ENCODE measurements around the gene GNAQ.
"Not testable (repeated sequence)": the region's sequence is repeated elsewhere in the genome, so short reads cannot be mapped to it uniquely, and the experiment has no call there.

The GNAQ gene

DNA sequence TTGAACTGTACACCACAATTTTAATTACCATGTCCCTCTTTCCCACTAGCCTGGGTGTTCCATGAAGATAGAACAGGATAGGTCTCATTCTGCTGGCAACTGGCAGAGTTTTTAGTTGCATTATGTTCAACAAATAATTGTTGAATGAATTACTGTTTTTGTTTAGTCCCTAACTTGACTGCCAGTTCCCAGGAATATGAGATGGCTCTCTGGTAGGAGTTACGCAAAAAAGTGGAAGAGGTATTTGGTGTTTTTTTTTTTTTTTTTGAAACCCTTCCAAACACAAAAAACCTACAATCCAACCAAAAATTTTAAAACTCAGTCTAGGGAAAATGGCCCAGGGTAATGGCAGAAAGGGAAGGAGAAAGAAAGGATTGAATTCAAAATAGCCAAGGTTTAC is 153.6 kb downstream of the GNAQ start:
- DNase-seq (ENCODE audit: low read depth): peak; percentile 71

DNA sequence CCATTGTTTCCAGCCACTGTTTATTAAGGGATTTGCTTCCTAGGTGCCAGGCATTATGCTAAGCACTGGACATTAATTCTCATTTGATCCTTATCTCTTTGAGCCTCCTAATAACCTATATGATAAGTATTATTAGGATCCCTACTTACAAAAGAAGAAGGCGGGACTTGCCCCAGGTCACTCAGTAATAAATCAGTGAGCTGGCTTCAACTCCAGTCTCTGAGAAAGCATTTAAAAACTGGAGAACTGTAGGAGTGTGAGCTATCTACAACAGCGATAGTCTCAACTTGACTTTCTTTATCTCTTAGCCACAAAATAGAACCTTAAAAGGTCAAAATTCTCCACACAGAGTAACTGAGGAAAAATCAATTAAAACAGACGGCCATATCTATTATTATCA is 155.0 kb downstream of the GNAQ start:
- no peak for DNase-seq (ENCODE audit: low read depth)

DNA sequence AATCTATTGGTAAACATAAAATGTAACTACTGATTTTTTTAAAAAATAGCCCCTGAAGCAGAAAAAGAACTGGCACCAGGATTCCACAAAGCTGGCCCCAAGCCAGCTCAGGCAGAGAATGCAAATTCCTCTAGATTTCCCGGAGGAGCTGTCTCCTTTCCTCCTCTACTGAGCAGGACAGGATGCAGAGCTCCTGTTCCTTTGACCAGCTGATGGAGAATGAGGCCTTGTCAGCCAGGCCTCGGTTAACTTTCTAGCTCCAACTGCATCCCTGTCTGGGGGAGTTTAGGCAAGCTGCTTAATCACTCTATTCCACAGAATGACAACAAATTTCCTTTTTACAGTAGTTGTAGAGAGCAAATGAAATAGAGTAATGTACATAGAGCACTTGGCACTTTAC is 155.5 kb downstream of the GNAQ start:
- DNase-seq (ENCODE audit: low read depth): no peak

DNA sequence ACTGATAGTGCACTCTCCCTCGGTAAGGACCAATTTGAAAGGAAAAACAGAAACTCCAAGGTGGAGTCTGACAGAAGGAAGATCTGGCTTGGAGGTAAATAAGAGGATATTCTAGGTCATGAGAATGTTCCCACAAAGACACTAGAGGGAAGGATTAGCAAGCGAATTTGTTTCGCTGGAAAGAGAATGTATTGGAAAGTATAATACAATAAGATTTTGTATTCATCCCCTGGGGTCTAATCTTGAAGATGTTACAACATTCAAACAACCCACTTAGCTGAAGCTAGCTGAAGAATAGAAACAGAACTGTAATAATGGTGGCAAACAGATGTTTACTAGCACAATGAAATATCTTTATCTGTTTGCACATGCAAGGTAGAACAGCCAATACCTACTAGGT is 158.7 kb downstream of the GNAQ start:
- no peak for DNase-seq (ENCODE audit: low read depth)

DNA sequence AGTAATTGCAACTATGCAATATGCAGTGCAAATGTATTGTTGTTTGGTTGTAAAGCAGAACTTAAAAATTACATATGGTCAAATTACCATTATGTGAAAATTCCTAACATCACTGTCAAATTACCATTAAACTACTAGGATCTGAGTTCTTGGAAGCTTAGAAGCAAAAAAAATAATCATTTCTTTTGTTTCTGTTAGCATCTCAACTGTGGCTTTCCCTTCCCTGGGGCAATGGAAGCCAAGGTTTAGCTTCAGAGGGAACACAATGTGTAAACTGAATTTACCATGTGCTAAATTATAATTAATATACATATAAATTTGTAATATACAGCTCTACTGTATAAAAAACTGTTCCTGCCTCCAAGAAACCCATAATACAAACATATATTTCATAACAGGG is 159.4 kb downstream of the GNAQ start:
- no peak for DNase-seq (ENCODE audit: low read depth)

DNA sequence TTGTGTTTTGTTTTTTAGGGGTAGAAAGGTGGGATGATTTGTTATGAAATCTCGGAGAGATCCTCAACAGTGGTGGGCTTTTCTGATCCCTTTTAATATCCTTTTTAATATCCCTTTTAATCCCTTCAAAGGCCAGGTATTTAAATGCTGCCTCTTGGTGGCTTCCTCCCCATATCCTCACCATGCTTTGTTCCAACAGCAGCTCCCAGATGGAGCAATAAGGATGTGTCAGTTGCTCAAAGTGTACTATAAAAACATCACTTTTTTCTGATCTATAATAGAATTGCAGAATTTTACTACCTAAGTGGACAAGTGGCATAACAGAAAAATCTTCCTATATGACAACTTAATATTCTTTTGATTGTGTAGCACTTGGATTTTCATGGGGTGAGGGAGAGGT is 160.1 kb downstream of the GNAQ start:
- DNase-seq (ENCODE audit: low read depth): no peak

DNA sequence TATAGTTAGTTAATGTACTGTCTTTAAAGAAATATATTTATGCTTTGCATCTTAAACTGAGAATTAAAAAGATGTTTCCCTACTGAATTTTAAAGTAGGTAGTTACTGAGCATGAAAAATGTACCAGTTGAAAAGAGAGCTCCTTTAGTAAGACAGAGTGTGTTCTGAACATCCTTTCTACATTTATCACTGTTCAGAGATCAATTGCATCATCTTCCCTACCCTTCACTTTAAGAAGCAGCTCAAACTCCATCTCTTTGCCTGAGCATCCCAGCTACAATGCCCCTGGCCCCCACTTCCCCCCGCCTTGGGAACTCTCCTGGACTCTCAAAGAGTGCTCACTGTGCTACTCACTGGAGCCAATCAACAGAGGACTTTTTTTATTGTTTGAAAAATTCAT is 164.7 kb downstream of the GNAQ start:
- no peak for DNase-seq (ENCODE audit: low read depth)

DNA sequence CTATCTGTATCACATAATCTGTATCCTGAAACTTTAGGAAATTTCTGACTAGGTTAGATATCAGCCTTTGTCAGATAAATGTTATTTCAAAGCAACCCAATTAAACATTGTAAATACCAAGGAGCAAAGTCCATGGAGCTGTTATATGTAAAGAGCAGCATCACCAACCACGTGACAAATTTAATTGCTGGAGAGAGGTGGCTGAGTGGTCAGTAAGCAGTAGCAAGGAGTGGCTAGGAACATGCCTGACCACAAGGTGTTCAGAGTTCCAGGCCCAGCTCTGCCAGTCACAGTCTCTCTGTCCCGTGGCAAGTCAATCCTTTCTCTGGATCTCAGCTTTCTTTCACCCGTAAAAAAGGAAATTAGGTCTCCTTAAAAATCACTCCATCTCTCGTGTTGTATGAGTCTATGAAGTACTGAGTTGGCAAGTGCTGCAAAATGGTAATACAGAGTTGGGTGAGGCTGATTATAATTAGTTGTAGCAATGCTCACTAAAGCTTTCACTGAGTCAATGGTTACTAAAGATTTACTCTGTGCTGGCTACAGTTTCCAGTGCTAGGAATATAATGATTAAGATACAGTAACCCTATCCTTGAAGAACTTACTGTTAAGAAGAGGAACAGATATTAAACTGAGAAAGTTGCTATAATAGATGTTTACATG is 166.1 kb downstream of the GNAQ start:
- no peak for DNase-seq (ENCODE audit: low read depth)

DNA sequence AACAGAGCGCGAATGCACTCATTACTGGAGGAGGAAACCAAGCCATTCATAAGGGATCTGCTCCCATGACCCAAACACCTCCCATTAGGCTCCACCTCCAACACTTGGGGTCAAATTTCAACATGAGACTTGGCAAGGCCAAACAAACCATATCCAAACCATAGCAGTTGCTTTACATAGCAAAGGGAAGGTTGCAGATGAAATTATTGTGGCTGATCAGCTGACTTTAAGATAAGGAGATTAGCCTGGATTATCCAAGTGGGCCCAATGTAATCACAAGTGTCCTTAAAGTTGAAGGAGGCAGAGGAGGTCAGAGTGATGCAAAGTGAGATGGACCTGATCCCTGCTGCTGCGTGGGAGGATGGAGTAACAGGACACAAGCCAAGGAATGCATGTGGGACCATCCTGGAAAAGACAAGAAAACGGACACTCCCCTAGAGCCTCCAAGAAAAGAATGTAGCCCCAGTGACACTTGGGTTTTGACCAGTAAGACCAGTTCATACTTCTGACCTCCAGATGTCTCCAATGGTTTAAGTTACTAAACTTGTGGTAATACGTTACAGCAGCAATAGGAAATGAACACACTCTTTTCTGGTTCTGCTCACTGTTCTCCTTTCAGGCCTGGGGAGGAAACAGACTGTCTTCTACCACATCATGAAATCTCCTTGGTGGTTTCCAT is 167.3 kb downstream of the GNAQ start:
- DNase-seq (ENCODE audit: low read depth): peak; percentile 34

DNA sequence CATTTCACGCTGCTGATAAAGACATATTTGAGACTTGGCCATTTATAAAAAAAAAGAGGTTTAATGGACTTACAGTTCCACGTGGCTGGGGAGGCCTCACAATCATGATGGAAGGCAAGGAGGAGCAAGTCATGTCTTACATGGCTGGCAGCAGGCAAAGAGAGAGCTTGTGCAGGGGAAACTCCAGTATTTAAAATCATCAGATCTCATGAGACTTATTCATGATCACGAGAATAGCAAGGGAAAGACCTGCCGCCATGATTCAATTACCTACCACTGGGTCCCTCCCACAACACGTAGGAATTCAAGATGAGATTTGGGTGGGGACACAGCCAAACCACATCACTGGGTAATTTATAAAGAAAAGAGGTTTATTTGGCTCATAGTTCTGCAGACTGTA is 168.0 kb downstream of the GNAQ start:
- DNase-seq (ENCODE audit: low read depth): not testable (repeated sequence)

DNA sequence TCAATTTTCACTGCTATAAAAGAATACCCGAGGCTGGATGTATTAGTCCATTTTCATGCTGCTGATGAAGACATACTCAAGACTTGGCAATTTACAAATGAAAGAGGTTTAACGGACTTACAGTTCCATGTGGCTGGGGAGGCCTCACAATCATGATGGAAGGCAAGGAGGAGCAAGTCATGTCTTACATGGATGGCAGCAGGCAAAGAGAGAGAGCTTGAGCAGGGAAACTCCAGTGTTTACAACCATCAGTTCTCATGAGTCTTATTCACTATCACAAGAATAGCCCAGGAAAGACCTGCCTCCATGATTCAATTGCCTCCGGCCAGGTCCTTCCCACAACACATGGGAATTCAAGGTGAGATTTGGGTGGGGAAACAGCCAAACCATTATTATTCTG is 170.7 kb downstream of the GNAQ start:
- not testable (repeated sequence) for DNase-seq (ENCODE audit: low read depth)

DNA sequence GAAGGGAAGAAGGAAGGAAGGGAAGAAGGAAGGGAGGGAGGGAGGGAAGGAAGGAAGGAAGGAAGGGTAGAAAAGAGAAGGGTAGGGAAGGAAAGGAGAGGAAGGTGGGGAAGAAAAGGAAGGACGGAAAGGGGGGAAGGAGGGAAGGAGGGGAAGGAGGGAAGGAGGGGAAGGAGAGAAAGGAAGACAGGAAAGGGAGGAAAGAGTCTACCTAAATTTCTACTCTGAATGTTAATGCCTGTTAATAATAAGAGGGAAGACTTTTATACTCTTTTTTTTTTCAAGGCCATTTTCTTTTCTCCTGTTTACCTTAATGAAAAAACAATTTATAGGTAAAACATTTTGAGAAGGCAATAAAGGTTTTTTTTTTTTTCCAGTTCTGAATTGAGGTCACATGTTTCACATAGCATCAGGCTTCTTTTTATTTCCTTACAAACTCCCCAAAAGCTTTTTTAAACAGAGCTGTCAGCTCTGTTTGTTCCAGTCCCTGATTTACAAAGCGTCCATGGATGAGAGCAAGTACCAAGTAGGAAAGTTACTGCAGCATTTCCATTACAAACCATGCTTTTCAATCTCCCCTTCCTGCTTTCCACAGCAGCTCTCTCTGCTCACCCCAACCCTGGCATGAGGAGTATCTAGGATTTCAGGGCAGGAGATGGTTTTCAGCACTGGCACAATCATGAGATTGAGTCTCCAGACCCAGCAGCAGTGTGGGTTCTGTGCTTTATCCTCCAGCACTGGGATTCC is 173.9 kb downstream of the GNAQ start:
- DNase-seq (ENCODE audit: low read depth): no peak

DNA sequence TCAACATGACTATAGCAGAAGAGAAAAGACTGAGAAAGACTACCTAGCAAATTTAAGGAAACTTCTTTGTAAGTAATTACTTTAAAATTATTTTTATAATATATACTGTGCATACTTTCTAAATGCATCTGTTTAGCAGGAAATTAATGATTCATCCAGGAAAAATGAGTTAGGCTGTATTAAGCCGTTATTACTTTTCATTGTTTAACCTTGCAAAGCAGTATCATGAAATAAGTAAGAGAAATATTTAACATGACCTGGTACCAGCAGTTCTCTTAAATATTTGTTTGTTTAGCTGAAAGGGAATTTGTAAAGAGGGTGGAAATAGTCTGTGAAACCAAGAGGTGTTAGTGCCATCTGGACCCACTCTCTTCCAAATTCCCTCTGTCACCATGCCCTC is 175.0 kb downstream of the GNAQ start:
- no peak for DNase-seq (ENCODE audit: low read depth)

DNA sequence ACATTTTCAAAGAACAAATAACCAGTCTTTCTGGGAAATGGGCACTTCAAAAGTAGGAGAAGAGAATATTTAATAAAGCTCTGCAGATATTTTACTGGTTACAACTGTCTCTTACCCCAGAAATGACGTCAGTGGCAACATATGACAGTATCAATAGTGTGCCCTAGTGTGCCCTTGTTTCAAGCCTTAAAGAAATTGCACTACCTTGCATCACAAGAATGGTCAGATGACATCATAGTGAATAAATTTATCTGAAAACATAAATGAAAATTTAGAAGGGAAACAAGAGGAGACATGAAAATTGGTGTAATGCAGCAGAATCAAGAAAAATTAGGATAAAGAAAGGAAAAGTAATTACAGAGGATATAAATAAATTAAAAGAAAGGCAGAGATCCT is 176.7 kb downstream of the GNAQ start:
- DNase-seq (ENCODE audit: low read depth): no peak

DNA sequence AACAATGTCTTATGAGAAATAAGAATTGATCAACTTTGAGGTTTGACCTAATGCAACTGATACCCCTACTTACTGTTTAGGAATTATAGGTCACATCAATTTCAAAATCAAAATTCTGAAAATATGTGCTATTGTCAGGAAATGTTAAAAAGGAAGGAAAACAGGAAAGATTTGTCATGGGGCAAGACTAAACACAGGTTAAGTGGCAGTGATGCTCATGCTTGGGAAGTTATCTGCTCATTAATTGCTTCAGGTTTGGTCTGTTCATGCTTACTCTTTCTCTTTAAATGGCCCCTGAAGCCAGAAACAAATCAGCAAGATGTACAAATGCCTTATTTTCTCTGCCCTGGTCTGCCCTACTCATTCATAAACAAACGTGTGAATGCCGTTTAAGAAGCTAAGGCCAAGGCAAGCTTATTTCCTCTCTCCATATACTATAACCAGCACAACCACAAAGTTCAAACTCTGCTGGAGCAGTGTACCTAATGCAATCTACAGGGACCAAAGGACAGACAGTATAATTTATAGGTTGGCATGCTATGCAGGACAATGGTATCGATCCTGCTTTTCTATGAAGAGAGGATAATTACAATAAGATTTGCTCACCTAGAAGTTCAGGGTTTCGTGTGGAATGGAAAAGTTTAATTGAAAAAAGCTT is 177.2 kb downstream of the GNAQ start:
- DNase-seq (ENCODE audit: low read depth): no peak

DNA sequence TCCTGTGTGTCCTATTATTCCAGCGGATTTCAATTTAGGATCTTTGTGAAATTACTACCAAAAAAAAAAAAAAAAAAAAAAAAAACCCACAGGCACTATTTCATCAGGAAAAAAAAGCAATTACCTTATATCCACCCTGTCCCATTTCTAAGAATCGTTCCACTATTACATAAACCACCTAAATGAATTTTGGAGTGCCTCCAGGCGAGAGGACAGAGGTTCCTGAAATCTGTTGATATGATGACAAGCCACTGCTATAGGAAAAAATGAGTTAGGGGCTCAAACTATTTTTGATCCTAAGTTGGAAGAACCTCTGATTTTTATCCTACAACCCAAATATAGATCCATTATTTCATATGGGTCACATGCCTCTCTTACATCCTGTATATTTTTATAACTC is 177.9 kb downstream of the GNAQ start:
- no peak for DNase-seq (ENCODE audit: low read depth)

DNA sequence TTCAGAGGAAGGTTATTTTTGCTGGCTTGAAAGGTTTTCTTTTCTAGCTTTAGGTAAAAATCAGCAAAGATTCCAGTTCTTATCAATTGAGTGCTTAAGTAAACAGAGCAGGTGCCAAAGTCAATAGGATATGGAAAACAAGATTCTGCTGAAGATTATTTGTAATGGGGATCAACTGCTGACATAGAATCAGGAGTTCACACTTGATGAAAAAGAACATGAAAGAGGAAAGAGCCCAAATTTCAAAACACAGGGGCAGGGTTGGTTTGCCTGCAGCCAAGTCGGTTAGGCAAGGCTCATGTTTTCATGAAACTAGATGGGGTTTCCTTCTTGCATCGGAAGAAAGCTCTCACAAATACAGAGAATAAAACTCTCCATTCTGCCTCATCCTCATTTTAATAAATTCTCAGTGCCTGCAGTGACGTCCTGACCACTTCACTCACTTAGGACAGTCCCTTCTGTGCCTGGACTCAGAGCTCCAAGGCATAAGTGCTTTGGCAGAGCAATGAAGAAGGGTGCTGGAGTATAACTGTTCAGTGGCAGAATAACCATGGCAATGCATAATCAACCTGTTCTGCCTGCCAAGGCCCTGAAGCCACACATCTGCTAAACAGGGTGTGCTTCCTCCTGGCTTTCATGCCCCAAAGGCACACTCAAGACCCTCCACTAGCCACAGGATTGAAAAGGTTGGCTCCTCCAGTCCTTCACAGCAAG is 179.6 kb downstream of the GNAQ start:
- DNase-seq (ENCODE audit: low read depth): peak; percentile 27

DNA sequence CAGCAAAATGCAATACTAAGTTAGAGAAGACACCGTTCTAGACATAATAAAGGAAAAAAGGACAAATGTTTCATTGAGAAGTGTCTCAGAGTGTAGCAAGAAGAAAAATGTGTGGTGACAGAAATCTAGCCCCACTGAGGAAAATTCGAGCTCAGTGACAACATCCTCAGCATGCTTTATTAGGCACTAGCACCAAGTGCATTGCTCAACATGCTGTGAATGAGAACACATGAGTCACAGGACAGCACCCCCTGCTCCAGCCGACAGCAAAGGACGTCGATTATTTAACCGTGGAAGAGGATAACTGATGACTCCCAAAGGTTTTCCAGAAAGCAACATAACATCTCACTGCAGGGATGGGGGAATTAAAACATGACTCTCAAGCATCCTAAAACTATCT is 182.7 kb downstream of the GNAQ start:
- peak; percentile 85 for DNase-seq (ENCODE audit: low read depth)

DNA sequence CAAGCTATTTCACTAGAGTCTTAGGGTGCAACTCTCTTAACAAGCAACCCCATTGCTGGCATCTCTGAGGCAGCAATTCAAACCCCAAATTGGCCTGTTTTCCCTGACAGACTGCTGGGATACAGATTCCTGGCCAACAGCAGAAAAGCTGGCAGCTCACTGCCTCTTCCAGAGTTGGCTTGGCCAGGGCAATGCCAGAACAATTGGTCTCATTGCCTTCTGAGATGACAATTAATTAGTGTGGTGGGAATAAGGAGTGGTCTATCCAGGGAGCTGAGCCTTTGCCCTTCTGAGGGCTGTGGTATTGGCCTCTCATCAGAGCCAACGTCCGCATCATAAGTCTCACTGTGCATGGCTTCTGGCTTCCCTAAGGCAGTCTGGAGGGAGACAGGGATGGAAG is 183.2 kb downstream of the GNAQ start:
- DNase-seq (ENCODE audit: low read depth): no peak

DNA sequence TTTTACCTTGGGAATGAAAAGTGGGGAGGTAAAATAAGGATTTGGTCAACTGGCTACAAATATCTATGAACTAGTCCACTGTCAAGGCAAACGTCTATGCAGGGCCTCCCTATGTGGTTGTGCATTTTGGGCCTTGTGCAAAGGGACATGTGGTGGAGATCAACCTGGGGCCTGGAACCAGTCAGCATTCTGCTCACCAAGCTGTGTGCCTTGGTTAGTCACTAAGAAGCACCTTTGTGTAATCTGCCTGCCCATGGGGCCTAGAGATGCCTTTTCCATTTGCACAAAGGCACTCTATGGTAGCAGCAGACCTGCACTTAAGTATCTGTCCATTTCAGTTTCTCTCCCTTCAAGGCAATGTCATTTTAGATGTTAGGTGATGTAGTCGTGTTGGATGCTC is 184.0 kb downstream of the GNAQ start:
- DNase-seq (ENCODE audit: low read depth): no peak

DNA sequence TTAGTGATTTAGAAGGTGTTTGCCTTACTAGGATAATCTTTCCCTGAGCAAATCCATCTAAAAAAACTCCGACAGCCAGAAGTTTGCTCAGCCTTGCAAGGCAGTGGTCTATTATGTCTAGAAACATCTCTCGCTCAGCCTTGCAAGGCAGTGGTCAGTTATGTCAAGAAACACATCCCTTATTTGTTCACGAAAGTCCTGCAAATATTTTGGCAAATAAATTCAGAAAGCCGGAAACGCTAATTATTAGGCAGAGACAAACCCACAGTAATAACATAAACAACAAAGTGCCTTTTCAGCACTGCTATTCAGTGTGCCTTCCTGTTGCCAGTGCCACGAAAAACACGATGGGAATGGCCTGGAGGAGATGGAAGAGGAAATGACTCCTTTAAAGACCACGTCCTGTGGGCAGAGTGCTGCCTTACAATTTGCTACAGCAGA is 184.5 kb downstream of the GNAQ start:
- DNase-seq (ENCODE audit: low read depth): no peak

DNA sequence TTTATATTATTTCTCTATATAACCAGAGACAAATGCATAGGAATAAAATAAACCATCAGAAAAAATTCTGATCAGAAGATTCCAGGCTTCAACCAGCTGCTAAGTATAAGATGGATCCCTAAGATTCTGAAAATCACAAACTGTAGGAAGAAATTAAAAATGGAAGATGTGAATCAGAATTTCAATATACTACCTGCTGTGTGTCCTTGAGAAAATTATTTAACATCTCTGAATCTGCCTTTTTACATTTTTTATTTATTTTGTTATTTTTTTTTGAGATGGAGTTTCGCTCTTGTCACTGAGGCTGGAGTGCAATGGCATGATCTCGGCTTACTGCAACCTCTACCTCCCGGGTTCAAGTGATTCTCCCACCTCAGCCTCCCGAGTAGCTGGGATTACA is 187.2 kb downstream of the GNAQ start:
- DNase-seq (ENCODE audit: low read depth): no peak
